Breast epithelium (tissue), 4 donors: Measurements from ENCODE around the gene VPS13D. TPM values are rescaled to one million over a fixed set of nuclear protein-coding genes. Genes with fewer than 3 reads are reported as not detected.

Experiments used
- DNase-seq, 2 donors: peaks; one replicate each; pipeline ENCODE4 v3.0.0-alpha.2; 2019; ENCODE audit warnings: low spot score in 2 of 2
- H3K27ac ChIP-seq, 2 donors: fragments of 200-600 bp; sonication (generic) in 1 of 2; one replicate each; pipeline ENCODE4 v1.5.1; 2016 to 2019; ENCODE audit warnings: mild to moderate bottlenecking in 1 of 2
- H3K27me3 ChIP-seq, 2 donors: fragments of 200-600 bp; sonication (generic) in 1 of 2; one replicate each; pipeline versions ENCODE4 v1.5.1 to v1.6.0; 2017 to 2019; ENCODE audit warnings: control low read depth in 1 of 2, mild to moderate bottlenecking in 1 of 2
- H3K36me3 ChIP-seq: fragments of 200-600 bp; one replicate; pipeline ENCODE4 v1.5.1; 2019
- H3K4me1 ChIP-seq, 2 donors: fragments of 200-600 bp; sonication (generic); one replicate each; pipeline ENCODE4 v1.5.1; 2016 to 2019; ENCODE audit warnings: control low read depth in 1 of 2
- H3K4me3 ChIP-seq, 3 donors: fragments of 200-600 bp; sonication (generic); 1 replicate in 2 of 3; 2 replicates in 1 of 3; pipeline ENCODE4 v1.5.1; 2016 to 2019; ENCODE audit warnings: mild to moderate bottlenecking in 3 of 3, moderate library complexity in 2 of 3
- H3K9me3 ChIP-seq, 2 donors: fragments of 200-600 bp; sonication (generic) in 1 of 2; one replicate each; pipeline ENCODE4 v1.5.1; 2016 to 2019; ENCODE audit warnings: control low read depth in 1 of 2
- CTCF ChIP-seq, 3 donors: fragments of 450-650 bp; IDR thresholded peaks; one replicate each; pipeline ENCODE4 v1.5.1; 2016 to 2017; ENCODE audit warnings: antibody characterized with exemption in 3 of 3, mild to moderate bottlenecking in 3 of 3, moderate library complexity in 3 of 3
- POLR2A ChIP-seq: fragments of 450-650 bp; IDR thresholded peaks from one replicate; pipeline ENCODE4 v1.6.1; 2016; ENCODE audit warnings: antibody characterized with exemption, mild to moderate bottlenecking, moderate library complexity
- POLR2AphosphoS5 ChIP-seq, 3 donors: sonication (generic); formaldehyde crosslinking; IDR thresholded peaks; one replicate each; pipeline ENCODE4 v1.6.1; 2017; ENCODE audit warnings: antibody characterized with exemption in 3 of 3
- intact Hi-C: fragments of 100-400 bp; cut with DNase I; formaldehyde crosslinking; loops from one replicate; pipeline ENCODE4 v1.15.1; 2023; ENCODE audit warnings: low total_unique reads
- total RNA-seq, 3 donors: library from RNA; depleted of rRNA; stranded (reverse); fragments of >200 nt; gene quantifications; one replicate each; pipeline ENCODE4 v1.1.0, GENCODE V29; 2016

VPS13D gene
- total RNA-seq, 3 donors from 2014 or later: 73.9 to 115 (median 96.4) TPM

- Histone ChIP-seq H3K4me1 (peaks cover 7 to 15% of the 10 kb centered on the region in 2 donors), H3K9me3 (no peaks in the 10 kb centered on the region), H3K36me3 (no peaks in the 10 kb centered on the region), H3K27ac (peak overlapping the region; percentile 62 to 95), H3K27me3 (no peaks in the 10 kb centered on the region), H3K4me3 (peak overlapping the region in 2 of 3 donors; percentile 5 to 46)
- no peak for DNase-seq
- TF ChIP-seq CTCF (IDR thresholded peaks at IDR 0.05) (no peak), POLR2AphosphoS5 (IDR thresholded peaks at IDR 0.05) (no peak), POLR2A (no peak)
- intact Hi-C loops: loop anchor here (1.0 kb wide), 1 partner anchor 32 kb away; no protein-coding TSS in a partner anchor
Measured at GRCh38 chr1:12185918-12186678, 43.7 kb upstream of the VPS13D start.

- no peak overlapping the region for H3K4me3 ChIP-seq
- H3K27me3 ChIP-seq: no peaks in the 10 kb centered on the region
- H3K36me3 ChIP-seq: no peaks in the 10 kb centered on the region
- TF ChIP-seq POLR2A: no peak
- no peak for TF ChIP-seq POLR2AphosphoS5 (IDR thresholded peaks at IDR 0.05)
- no peak for TF ChIP-seq CTCF (IDR thresholded peaks at IDR 0.05)
- intact Hi-C loops: no loop called here
- H3K4me1 ChIP-seq: peaks cover 7 to 15% of the 10 kb centered on the region in 2 donors
- peak overlapping the region in 1 of 2 donors; percentile 95 for H3K27ac ChIP-seq
- H3K9me3 ChIP-seq: no peaks in the 10 kb centered on the region
- no peak for DNase-seq
Measured at GRCh38 chr1:12186679-12186985, 43.2 kb upstream of the VPS13D start.

GRCh38 chr1:12188115-12188514 is 41.7 kb upstream of the VPS13D start:
- H3K27ac ChIP-seq: no peak overlapping the region
- H3K4me1 ChIP-seq: peaks cover 7 to 15% of the 10 kb centered on the region in 2 donors
- no peak for DNase-seq
- no peaks in the 10 kb centered on the region for H3K27me3 ChIP-seq
- H3K9me3 ChIP-seq: no peaks in the 10 kb centered on the region
- no peak for TF ChIP-seq CTCF (IDR thresholded peaks at IDR 0.05)
- no peak for TF ChIP-seq POLR2AphosphoS5 (IDR thresholded peaks at IDR 0.05)
- no peak for TF ChIP-seq POLR2A
- no peaks in the 10 kb centered on the region for H3K36me3 ChIP-seq
- intact Hi-C loops: no loop called here
- H3K4me3 ChIP-seq: no peak overlapping the region

GRCh38 chr1:12188657-12189327 is 41.0 kb upstream of the VPS13D start:
- Histone ChIP-seq H3K27ac (no peak overlapping the region), H3K9me3 (no peaks in the 10 kb centered on the region), H3K4me3 (no peak overlapping the region), H3K27me3 (no peaks in the 10 kb centered on the region), H3K4me1 (peaks cover 7 to 15% of the 10 kb centered on the region in 2 donors), H3K36me3 (no peaks in the 10 kb centered on the region)
- intact Hi-C loops: no loop called here
- no peak for TF ChIP-seq POLR2AphosphoS5 (IDR thresholded peaks at IDR 0.05)
- no peak for TF ChIP-seq CTCF (IDR thresholded peaks at IDR 0.05)
- TF ChIP-seq POLR2A: no peak
- DNase-seq: no peak

- no peak for DNase-seq
- TF ChIP-seq POLR2A: no peak
- TF ChIP-seq POLR2AphosphoS5 (IDR thresholded peaks at IDR 0.05): no peak
- no peak for TF ChIP-seq CTCF (IDR thresholded peaks at IDR 0.05)
- Histone ChIP-seq H3K9me3 (no peaks in the 10 kb centered on the region), H3K27me3 (no peaks in the 10 kb centered on the region), H3K4me3 (no peak overlapping the region), H3K27ac (no peak overlapping the region), H3K36me3 (no peaks in the 10 kb centered on the region), H3K4me1 (peaks cover 7 to 15% of the 10 kb centered on the region in 2 donors)
- intact Hi-C loops: no loop called here
Measured at GRCh38 chr1:12189328-12189682, 40.5 kb upstream of the VPS13D start.
